Medulla oblongata (tissue), 1 donor: ENCODE results near the gene NADK2.
"Not testable (repeated sequence)": the region's sequence is repeated elsewhere in the genome, so short reads cannot be mapped to it uniquely, and the experiment has no call there.

Source experiments
- DNase-seq: peaks from one replicate; pipeline ENCODE4 v3.0.0-alpha.2; 2015; ENCODE audit errors: extremely low spot score

NADK2 gene

GRCh38 chr5:36209664-36210063, 32.1 kb downstream of the NADK2 start:
- no peak for DNase-seq

- no peak for DNase-seq
Measured at GRCh38 chr5:36208786-36209185, 32.9 kb downstream of the NADK2 start.

GRCh38 chr5:36206913-36207312, 34.8 kb downstream of the NADK2 start:
- DNase-seq, result no peak

GRCh38 chr5:36205329-36205728, 36.4 kb downstream of the NADK2 start:
- DNase-seq, result no peak

- no peak for DNase-seq
Measured at GRCh38 chr5:36202521-36202961, 39.2 kb downstream of the NADK2 start.

GRCh38 chr5:36200513-36200912, 41.2 kb downstream of the NADK2 start:
- no peak for DNase-seq

GRCh38 chr5:36199620-36200019, 42.1 kb downstream of the NADK2 start:
- no peak for DNase-seq

GRCh38 chr5:36198783-36199182, 42.9 kb downstream of the NADK2 start:
- not testable (repeated sequence) for DNase-seq

- no peak for DNase-seq
Measured at GRCh38 chr5:36198281-36198680, 43.4 kb downstream of the NADK2 start.

GRCh38 chr5:36193746-36194145, 48.0 kb downstream of the NADK2 start:
- DNase-seq, result no peak

- not testable (repeated sequence) for DNase-seq
Measured at GRCh38 chr5:36184408-36184807, 57.3 kb downstream of the NADK2 start.

- peak; percentile 58 for DNase-seq
Measured at GRCh38 chr5:36181774-36182173, 60.0 kb downstream of the NADK2 start.

GRCh38 chr5:36180556-36181350, 61.0 kb downstream of the NADK2 start:
- no peak for DNase-seq

GRCh38 chr5:36179950-36180349, 61.8 kb downstream of the NADK2 start:
- no peak for DNase-seq

- DNase-seq, result no peak
Measured at GRCh38 chr5:36178524-36178890, 63.2 kb downstream of the NADK2 start.

- peak; percentile 63 for DNase-seq
Measured at GRCh38 chr5:36177715-36178523, 63.8 kb downstream of the NADK2 start.

- DNase-seq, result no peak
Measured at GRCh38 chr5:36177154-36177553, 64.6 kb downstream of the NADK2 start.

- no peak for DNase-seq
Measured at GRCh38 chr5:36175043-36175442, 66.7 kb downstream of the NADK2 start.

- no peak for DNase-seq
Measured at GRCh38 chr5:36174119-36174518, 67.6 kb downstream of the NADK2 start.

GRCh38 chr5:36173426-36173825, 68.3 kb downstream of the NADK2 start:
- peak; percentile 62 for DNase-seq

- no peak for DNase-seq
Measured at GRCh38 chr5:36172599-36172998, 69.1 kb downstream of the NADK2 start.

- no peak for DNase-seq
Measured at GRCh38 chr5:36170832-36171424, 70.8 kb downstream of the NADK2 start.

- DNase-seq, result no peak
Measured at GRCh38 chr5:36168737-36169136, 73.0 kb downstream of the NADK2 start.
